Liver (tissue), 9 donors: ENCODE measurements around the gene PDX1. TPM values are rescaled to one million over a fixed set of nuclear protein-coding genes. Genes with fewer than 3 reads are reported as not detected.

Experiments used
- DNase-seq: peaks from one replicate; pipeline ENCODE4 v3.0.0-alpha.2; 2017; ENCODE audit warnings: low spot score
- H3K27ac ChIP-seq, 2 donors: one replicate each; pipeline ENCODE4 v1.7.0; 2013; ENCODE audit warnings: inconsistent platforms in 2 of 2, low read length in 2 of 2, control low read depth in 1 of 2, low read depth in 1 of 2, mild to moderate bottlenecking in 1 of 2
- H3K27me3 ChIP-seq, 4 donors: one replicate each; pipeline versions ENCODE4 v1.6.1 to v1.7.0; 2013; ENCODE audit warnings: low read length in 3 of 4, inconsistent platforms in 1 of 4, mild to moderate bottlenecking in 1 of 4, moderate library complexity in 1 of 4; ENCODE audit not compliant: control insufficient read depth in 4 of 4, insufficient read depth in 4 of 4
- H3K36me3 ChIP-seq, 4 donors: one replicate each; pipeline versions ENCODE4 v1.6.1 to v1.7.0; 2013; ENCODE audit warnings: low read length in 3 of 4, mild to moderate bottlenecking in 3 of 4, low read depth in 1 of 4, moderate library complexity in 1 of 4; ENCODE audit not compliant: control insufficient read depth in 4 of 4, insufficient read depth in 3 of 4
- H3K4me1 ChIP-seq, 4 donors: one replicate each; pipeline versions ENCODE4 v1.6.1 to v1.7.0; 2013; ENCODE audit warnings: low read length in 3 of 4, mild to moderate bottlenecking in 3 of 4, moderate library complexity in 1 of 4; ENCODE audit not compliant: control insufficient read depth in 4 of 4, insufficient read depth in 4 of 4
- H3K4me3 ChIP-seq, 3 donors: one replicate each; pipeline versions ENCODE4 v1.6.1 to v1.7.0; 2013; ENCODE audit warnings: low read length in 3 of 3, control low read depth in 1 of 3, low read depth in 1 of 3, mild to moderate bottlenecking in 1 of 3
- H3K9ac ChIP-seq, 2 donors: one replicate each; pipeline ENCODE4 v1.7.0; 2013; ENCODE audit warnings: low read length in 2 of 2, mild to moderate bottlenecking in 2 of 2, moderate library complexity in 2 of 2, control low read depth in 1 of 2, low read depth in 1 of 2
- H3K9me3 ChIP-seq, 4 donors: one replicate each; pipeline versions ENCODE4 v1.6.1 to v1.7.0; 2013; ENCODE audit warnings: low read length in 3 of 4; ENCODE audit not compliant: control insufficient read depth in 4 of 4
- CTCF ChIP-seq: fragments of 150-350 bp; IDR thresholded peaks from 2 replicates; pipeline ENCODE4 v1.5.1; 2017; ENCODE audit warnings: improper control_type of control experiment, low read depth, low read length; ENCODE audit not compliant: missing input control
- EGR1 ChIP-seq, 2 donors: IDR thresholded peaks; 2 replicates each; pipeline ENCODE4 v1.6.1; 2016 to 2018; ENCODE audit warnings: antibody characterized with exemption in 2 of 2, low read depth in 2 of 2
- FOXA1 ChIP-seq: IDR thresholded peaks from 2 replicates; pipeline ENCODE4 v1.6.1; 2016; ENCODE audit warnings: antibody characterized with exemption
- FOXA2 ChIP-seq: IDR thresholded peaks from 2 replicates; pipeline ENCODE4 v1.6.1; 2016; ENCODE audit warnings: antibody characterized with exemption
- GABPA ChIP-seq, 2 donors: IDR thresholded peaks in 1 of 2; conservative IDR thresholded peaks in 1 of 2; 2 replicates each; pipeline ENCODE4 v1.6.1; 2016; ENCODE audit warnings: antibody characterized with exemption in 2 of 2, mild to moderate bottlenecking in 1 of 2, moderate library complexity in 1 of 2
- HNF4A ChIP-seq, 2 donors: conservative IDR thresholded peaks; 2 replicates each; pipeline ENCODE4 v1.6.1; 2016; ENCODE audit warnings: antibody characterized with exemption in 2 of 2, mild to moderate bottlenecking in 2 of 2
- HNF4G ChIP-seq: IDR thresholded peaks from 2 replicates; pipeline ENCODE4 v1.6.1; 2016; ENCODE audit warnings: antibody characterized with exemption
- JUND ChIP-seq, 2 donors: IDR thresholded peaks; 2 replicates each; pipeline ENCODE4 v1.6.1; 2016; ENCODE audit warnings: antibody characterized with exemption in 2 of 2
- NR2F2 ChIP-seq: IDR thresholded peaks from 2 replicates; pipeline ENCODE4 v1.6.1; 2016; ENCODE audit warnings: antibody characterized with exemption
- RAD21 ChIP-seq, 2 donors: IDR thresholded peaks; 2 replicates each; pipeline ENCODE4 v1.6.1; 2016; ENCODE audit warnings: antibody characterized with exemption in 2 of 2, mild to moderate bottlenecking in 2 of 2
- RXRA ChIP-seq, 2 donors: IDR thresholded peaks; 2 replicates each; pipeline ENCODE4 v1.6.1; 2017 to 2018; ENCODE audit warnings: antibody characterized with exemption in 2 of 2, mild to moderate bottlenecking in 1 of 2
- SP1 ChIP-seq: IDR thresholded peaks from 2 replicates; pipeline ENCODE4 v1.6.1; 2018; ENCODE audit warnings: antibody characterized with exemption, mild to moderate bottlenecking
- TAF1 ChIP-seq: conservative IDR thresholded peaks from 2 replicates; pipeline ENCODE4 v1.6.1; 2016; ENCODE audit warnings: antibody characterized with exemption, mild to moderate bottlenecking
- YY1 ChIP-seq: IDR thresholded peaks from 2 replicates; pipeline ENCODE4 v1.6.1; 2016; ENCODE audit warnings: antibody characterized with exemption, mild to moderate bottlenecking
- ZBTB33 ChIP-seq: IDR thresholded peaks from 2 replicates; pipeline ENCODE4 v1.6.1; 2016; ENCODE audit warnings: antibody characterized with exemption
- WGBS: extraction: QIAGEN DNeasy Blood & Tissue Kit; methylation state at CpG from one replicate; pipeline ENCODE4 v1.1.7; 2013; 5-methylcytosine and 5-hydroxymethylcytosine counted together
- polyA plus RNA-seq, 2 donors: library from polyadenylated mRNA; stranded (reverse) in 1 of 2; unstranded in 1 of 2; fragments of 200-250 nt in 1 of 2; fragments of >200 nt in 1 of 2; fragmentation: Nextera tagmentation in 1 of 2; extraction: Ambion mirVana in 1 of 2; gene quantifications; one replicate each; pipeline versions ENCODE4 v1.2.1 to v1.2.3, GENCODE V29; 2013 to 2015
- total RNA-seq, 2 donors: library from RNA; depleted of rRNA; stranded (reverse); fragments of >200 nt; gene quantifications; one replicate each; pipeline ENCODE4 v1.2.3, GENCODE V29; 2014
- TF ChIP-seq, protein P1 (sequence below): IDR thresholded peaks from 2 replicates; pipeline ENCODE4 v1.6.1; 2016; ENCODE audit warnings: antibody characterized with exemption
- TF ChIP-seq, protein P2 (sequence below): IDR thresholded peaks from 2 replicates; pipeline ENCODE4 v1.6.1; 2016; ENCODE audit warnings: antibody characterized with exemption, mild to moderate bottlenecking
- TF ChIP-seq, protein P3 (sequence below): IDR thresholded peaks from 2 replicates; pipeline ENCODE4 v1.6.1; 2016; ENCODE audit warnings: antibody characterized with exemption
- donor health status: healthy.
- donor health status: healthy.
- donor health status: healthy.
- donor health status: healthy.
- donor health status: healthy.

Gene PDX1
- total and polyA plus RNA-seq, 4 donors: 0.08 to 0.16 (median 0.10) TPM; not detected in 1

DNA sequence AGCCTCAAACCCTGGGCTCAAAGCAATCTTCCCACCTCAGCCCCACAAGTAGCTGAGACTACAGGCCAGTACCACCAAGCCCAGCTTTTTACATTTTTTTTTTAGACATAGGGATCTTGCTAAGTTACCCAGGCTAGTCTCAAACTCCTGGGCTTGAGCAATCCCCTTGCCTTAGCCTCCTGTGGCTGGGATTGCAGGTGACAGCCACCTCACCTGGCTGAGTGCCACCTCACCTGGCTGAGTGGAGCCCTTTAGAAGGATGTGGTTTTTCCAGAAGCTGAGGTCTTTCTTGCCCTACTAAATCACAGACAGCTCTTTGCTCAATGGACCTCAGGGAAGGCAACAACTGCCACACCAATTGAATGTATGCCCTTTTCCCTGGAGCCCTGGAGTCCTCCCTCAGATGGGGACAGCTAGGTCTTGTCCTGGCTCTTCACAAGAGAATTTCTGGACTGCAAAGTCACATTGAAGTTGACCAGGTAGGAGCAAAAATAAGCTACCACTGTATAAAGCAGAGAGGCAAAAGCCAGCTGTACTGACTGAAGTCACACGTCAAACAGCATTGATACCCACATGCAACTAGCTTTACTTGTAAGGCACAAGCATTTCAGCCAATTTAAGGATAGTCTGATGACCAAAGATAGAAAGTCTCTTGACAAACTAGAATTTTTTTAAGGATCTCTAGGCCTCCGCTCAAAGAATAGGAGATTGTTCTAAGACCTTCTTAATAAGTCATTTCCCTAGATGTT lies 14.0 kb downstream of the PDX1 start:
- H3K9me3 ChIP-seq: no peaks in the 10 kb centered on the region
- no peaks in the 10 kb centered on the region for H3K36me3 ChIP-seq
- peaks cover 2 to 6% (median 4%) of the 10 kb centered on the region in 4 donors for H3K27me3 ChIP-seq
- no peak for TF ChIP-seq FOXA2
- TF ChIP-seq RAD21 (IDR thresholded peaks at IDR 0.05): no peak
- no peak for TF ChIP-seq FOXA1
- no peak for TF ChIP-seq SP1
- no peak for TF ChIP-seq YY1
- TF ChIP-seq, protein P1, sequence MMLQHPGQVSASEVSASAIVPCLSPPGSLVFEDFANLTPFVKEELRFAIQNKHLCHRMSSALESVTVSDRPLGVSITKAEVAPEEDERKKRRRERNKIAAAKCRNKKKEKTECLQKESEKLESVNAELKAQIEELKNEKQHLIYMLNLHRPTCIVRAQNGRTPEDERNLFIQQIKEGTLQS: no peak
- no peak for TF ChIP-seq NR2F2
- TF ChIP-seq GABPA (IDR thresholded peaks at IDR 0.05 in 1 of 2, conservative IDR thresholded peaks at IDR 0.05 in 1 of 2): no peak
- DNase-seq: no peak
- H3K9ac ChIP-seq: no peak overlapping the region
- H3K27ac ChIP-seq: no peak overlapping the region
- H3K4me1 ChIP-seq: peaks cover 0 to 1% (median 0%) of the 10 kb centered on the region in 4 donors
- no peak overlapping the region for H3K4me3 ChIP-seq
- WGBS: 81% methylated on average over 2 of the region's 2 CpGs

GRCh38 chr13:27942972-27943371 lies 23.2 kb downstream of the PDX1 start:
- no peak for DNase-seq
- Histone ChIP-seq H3K9ac (no peak overlapping the region), H3K27ac (no peak overlapping the region), H3K9me3 (no peaks in the 10 kb centered on the region), H3K27me3 (no peaks in the 10 kb centered on the region), H3K4me3 (no peak overlapping the region), H3K36me3 (no peaks in the 10 kb centered on the region), H3K4me1 (no peaks in the 10 kb centered on the region)
- 81% methylated on average over 1 of the region's 1 CpG for WGBS
- no peak for TF ChIP-seq GABPA (IDR thresholded peaks at IDR 0.05 in 1 of 2, conservative IDR thresholded peaks at IDR 0.05 in 1 of 2)
- no peak for TF ChIP-seq FOXA1
- TF ChIP-seq, protein P2, sequence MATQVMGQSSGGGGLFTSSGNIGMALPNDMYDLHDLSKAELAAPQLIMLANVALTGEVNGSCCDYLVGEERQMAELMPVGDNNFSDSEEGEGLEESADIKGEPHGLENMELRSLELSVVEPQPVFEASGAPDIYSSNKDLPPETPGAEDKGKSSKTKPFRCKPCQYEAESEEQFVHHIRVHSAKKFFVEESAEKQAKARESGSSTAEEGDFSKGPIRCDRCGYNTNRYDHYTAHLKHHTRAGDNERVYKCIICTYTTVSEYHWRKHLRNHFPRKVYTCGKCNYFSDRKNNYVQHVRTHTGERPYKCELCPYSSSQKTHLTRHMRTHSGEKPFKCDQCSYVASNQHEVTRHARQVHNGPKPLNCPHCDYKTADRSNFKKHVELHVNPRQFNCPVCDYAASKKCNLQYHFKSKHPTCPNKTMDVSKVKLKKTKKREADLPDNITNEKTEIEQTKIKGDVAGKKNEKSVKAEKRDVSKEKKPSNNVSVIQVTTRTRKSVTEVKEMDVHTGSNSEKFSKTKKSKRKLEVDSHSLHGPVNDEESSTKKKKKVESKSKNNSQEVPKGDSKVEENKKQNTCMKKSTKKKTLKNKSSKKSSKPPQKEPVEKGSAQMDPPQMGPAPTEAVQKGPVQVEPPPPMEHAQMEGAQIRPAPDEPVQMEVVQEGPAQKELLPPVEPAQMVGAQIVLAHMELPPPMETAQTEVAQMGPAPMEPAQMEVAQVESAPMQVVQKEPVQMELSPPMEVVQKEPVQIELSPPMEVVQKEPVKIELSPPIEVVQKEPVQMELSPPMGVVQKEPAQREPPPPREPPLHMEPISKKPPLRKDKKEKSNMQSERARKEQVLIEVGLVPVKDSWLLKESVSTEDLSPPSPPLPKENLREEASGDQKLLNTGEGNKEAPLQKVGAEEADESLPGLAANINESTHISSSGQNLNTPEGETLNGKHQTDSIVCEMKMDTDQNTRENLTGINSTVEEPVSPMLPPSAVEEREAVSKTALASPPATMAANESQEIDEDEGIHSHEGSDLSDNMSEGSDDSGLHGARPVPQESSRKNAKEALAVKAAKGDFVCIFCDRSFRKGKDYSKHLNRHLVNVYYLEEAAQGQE: no peak
- no peak for TF ChIP-seq HNF4G
- no peak for TF ChIP-seq JUND (IDR thresholded peaks at IDR 0.05)
- TF ChIP-seq, protein P1: no peak
- TF ChIP-seq EGR1 (IDR thresholded peaks at IDR 0.05; ENCODE audit: low read depth in 2 of 2): no peak
- no peak for TF ChIP-seq HNF4A (conservative IDR thresholded peaks at IDR 0.05)
- no peak for TF ChIP-seq NR2F2
- no peak for TF ChIP-seq RAD21 (IDR thresholded peaks at IDR 0.05)
- no peak for TF ChIP-seq TAF1
- no peak for TF ChIP-seq YY1
- TF ChIP-seq CTCF: no peak
- no peak for TF ChIP-seq SP1
- no peak for TF ChIP-seq RXRA (IDR thresholded peaks at IDR 0.05)
- TF ChIP-seq, protein P3, sequence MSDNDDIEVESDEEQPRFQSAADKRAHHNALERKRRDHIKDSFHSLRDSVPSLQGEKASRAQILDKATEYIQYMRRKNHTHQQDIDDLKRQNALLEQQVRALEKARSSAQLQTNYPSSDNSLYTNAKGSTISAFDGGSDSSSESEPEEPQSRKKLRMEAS: no peak
- TF ChIP-seq ZBTB33: no peak
